ENCODE measurements around the gene HYKK. TPM values are rescaled to one million over a fixed set of nuclear protein-coding genes. Genes with fewer than 3 reads are reported as not detected.
"Not testable (repeated sequence)": the region's sequence is repeated elsewhere in the genome, so short reads cannot be mapped to it uniquely, and the experiment has no call there.

Gene HYKK
- total RNA-seq, 1 experiment from 2014 or later, result 6.9 TPM

DNA sequence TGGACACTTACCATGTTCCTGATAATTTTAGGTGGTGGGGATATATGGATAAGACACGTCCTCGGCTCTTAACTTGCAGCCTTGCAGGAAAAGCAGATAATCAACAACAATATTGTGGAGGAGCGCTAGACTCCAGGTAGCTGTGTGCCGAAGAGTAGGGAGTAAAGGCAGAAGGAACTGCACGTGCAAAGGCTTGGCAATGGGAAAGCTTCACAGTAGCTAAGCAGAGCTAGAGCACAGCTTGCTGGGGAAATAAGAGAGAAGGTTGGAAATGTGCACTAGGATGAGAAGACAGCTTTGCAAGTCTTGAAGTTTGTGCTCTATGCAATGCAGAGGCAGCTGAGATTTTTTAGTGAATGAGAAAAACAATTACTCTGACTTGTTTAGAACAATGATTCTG is 45.2 kb downstream of the HYKK start:
- Histone ChIP-seq H3K9me2 (ENCODE audit: insufficient read depth) (no peaks in the 10 kb centered on the region), H3K9me3 (ENCODE audit: insufficient read depth, low read depth) (no peaks in the 10 kb centered on the region), H3K4me1 (replicated peaks; ENCODE audit: insufficient read depth) (no peaks in the 10 kb centered on the region), H4K20me1 (ENCODE audit: insufficient read depth) (no peaks in the 10 kb centered on the region; the same call in 1 of the 2 replicates), H2AFZ (no peak overlapping the region), H3K79me2 (ENCODE audit: low read depth) (no peaks in the 10 kb centered on the region), H3K27ac (no peak overlapping the region), H3F3A (ENCODE audit: insufficient read depth, low read depth) (peaks cover 25% of the 10 kb centered on the region; the same call in 1 of the 2 replicates), H3K27me3 (ENCODE audit: insufficient read depth, low read depth) (no peaks in the 10 kb centered on the region), H3K4me2 (no peak overlapping the region), H3K36me3 (ENCODE audit: low read depth) (peaks cover 19% of the 10 kb centered on the region), H3K4me3 (no peak overlapping the region)
- TF ChIP-seq, protein P1, sequence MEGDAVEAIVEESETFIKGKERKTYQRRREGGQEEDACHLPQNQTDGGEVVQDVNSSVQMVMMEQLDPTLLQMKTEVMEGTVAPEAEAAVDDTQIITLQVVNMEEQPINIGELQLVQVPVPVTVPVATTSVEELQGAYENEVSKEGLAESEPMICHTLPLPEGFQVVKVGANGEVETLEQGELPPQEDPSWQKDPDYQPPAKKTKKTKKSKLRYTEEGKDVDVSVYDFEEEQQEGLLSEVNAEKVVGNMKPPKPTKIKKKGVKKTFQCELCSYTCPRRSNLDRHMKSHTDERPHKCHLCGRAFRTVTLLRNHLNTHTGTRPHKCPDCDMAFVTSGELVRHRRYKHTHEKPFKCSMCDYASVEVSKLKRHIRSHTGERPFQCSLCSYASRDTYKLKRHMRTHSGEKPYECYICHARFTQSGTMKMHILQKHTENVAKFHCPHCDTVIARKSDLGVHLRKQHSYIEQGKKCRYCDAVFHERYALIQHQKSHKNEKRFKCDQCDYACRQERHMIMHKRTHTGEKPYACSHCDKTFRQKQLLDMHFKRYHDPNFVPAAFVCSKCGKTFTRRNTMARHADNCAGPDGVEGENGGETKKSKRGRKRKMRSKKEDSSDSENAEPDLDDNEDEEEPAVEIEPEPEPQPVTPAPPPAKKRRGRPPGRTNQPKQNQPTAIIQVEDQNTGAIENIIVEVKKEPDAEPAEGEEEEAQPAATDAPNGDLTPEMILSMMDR (conservative IDR thresholded peaks at IDR 0.05), result no peak
- no peak for TF ChIP-seq EZH2 (IDR thresholded peaks at IDR 0.05; ENCODE audit: low read depth)
- no peak for DNase-seq
- CTCF ChIA-PET, result interaction anchor here (0.6 kb wide), 1 partner anchor 247 kb away, joined by 5 read pairs; no protein-coding TSS in a partner anchor
- POLR2A ChIA-PET (ENCODE audit: unreplicated experiment), result interaction anchor here (0.6 kb wide), 1 partner anchor 12 kb away, joined by 8 read pairs; the partner anchor contains the start of gene PSMA4
- BruUV-seq (replicated peaks), result no TSS peak
- intact Hi-C loops (cut with micrococcal nuclease; ENCODE audit: unreplicated experiment), result no loop called here

DNA sequence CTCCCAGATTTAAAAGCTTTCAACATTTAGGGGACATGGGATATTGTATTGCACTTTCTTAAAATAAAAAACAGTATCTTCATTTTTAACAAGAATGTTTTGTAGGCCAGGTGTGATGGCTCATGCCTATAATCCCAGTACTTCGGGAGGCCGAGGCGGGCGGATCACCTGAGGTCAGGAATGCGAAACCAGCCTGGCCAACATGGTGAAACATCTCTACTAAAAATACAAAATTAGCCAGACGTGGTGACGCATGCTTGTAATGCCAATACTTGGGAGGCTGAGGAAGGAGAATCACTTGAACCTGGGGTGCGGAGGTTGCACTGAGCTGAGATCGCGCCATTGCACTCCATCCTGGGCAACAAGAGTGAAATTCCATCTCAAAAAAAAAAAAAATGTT is 52.8 kb downstream of the HYKK start:
- H3K4me3 ChIP-seq; BruUV-seq (replicated peaks); H3K4me2 ChIP-seq; H3K9me2 ChIP-seq (ENCODE audit: insufficient read depth); H3K27ac ChIP-seq; CTCF ChIA-PET; H2AFZ ChIP-seq; H3K79me2 ChIP-seq (ENCODE audit: low read depth); H3F3A ChIP-seq (ENCODE audit: insufficient read depth, low read depth); H3K27me3 ChIP-seq (ENCODE audit: insufficient read depth, low read depth); H3K4me1 ChIP-seq (replicated peaks; ENCODE audit: insufficient read depth); H4K20me1 ChIP-seq (ENCODE audit: insufficient read depth); intact Hi-C loops (cut with micrococcal nuclease; ENCODE audit: unreplicated experiment); H3K9me3 ChIP-seq (ENCODE audit: insufficient read depth, low read depth); DNase-seq; H3K36me3 ChIP-seq (ENCODE audit: low read depth): not testable (repeated sequence)
- POLR2A ChIA-PET (ENCODE audit: unreplicated experiment), result interaction anchor here (0.6 kb wide), 1 partner anchor 56 kb away, joined by 3 read pairs; no protein-coding TSS in a partner anchor

DNA sequence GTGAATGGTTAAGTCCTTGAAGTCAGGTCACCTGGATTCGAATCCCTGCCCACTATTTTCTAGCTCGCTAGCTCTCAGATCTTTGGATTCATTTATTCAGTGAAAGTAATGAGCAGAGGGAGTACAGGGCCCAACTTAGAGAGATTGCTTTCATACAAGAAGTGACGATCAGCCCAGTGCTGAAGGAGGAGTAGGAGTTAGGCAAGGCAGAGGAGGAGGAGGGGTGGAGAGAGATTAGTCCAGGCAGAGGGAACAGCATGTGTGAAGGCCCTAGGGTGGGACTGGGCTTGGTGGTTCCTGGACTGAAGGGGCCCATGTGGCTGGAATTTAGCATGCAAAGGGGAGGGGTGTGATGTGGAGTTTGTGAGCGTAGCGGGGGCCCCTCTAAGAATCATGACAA is 54.1 kb downstream of the HYKK start:
- ChIA-PET CTCF (no interaction called here), POLR2A (ENCODE audit: unreplicated experiment) (no interaction called here)
- no peaks in the 10 kb centered on the region for H3K9me2 ChIP-seq (ENCODE audit: insufficient read depth)
- no peak overlapping the region for H3K27ac ChIP-seq
- no peaks in the 10 kb centered on the region for H3K79me2 ChIP-seq (ENCODE audit: low read depth)
- TF ChIP-seq, protein P1 (conservative IDR thresholded peaks at IDR 0.05), result no peak
- TF ChIP-seq EZH2 (IDR thresholded peaks at IDR 0.05; ENCODE audit: low read depth), result no peak
- H2AFZ ChIP-seq, result no peak overlapping the region
- BruUV-seq (replicated peaks), result no TSS peak
- intact Hi-C loops (cut with micrococcal nuclease; ENCODE audit: unreplicated experiment), result no loop called here
- no peaks in the 10 kb centered on the region for H3K27me3 ChIP-seq (ENCODE audit: insufficient read depth, low read depth)
- no peak overlapping the region for H3K4me3 ChIP-seq
- peaks cover 2% of the 10 kb centered on the region; the same call in 1 of the 2 replicates for H4K20me1 ChIP-seq (ENCODE audit: insufficient read depth)
- no peak overlapping the region for H3K4me2 ChIP-seq
- H3K4me1 ChIP-seq (replicated peaks; ENCODE audit: insufficient read depth), result peaks cover under 1% of the 10 kb centered on the region; the same call in 1 of the 2 replicates
- DNase-seq, result no peak
- H3K36me3 ChIP-seq (ENCODE audit: low read depth), result no peaks in the 10 kb centered on the region
- peaks cover 8% of the 10 kb centered on the region for H3F3A ChIP-seq (ENCODE audit: insufficient read depth, low read depth)
- no peaks in the 10 kb centered on the region for H3K9me3 ChIP-seq (ENCODE audit: insufficient read depth, low read depth)

DNA sequence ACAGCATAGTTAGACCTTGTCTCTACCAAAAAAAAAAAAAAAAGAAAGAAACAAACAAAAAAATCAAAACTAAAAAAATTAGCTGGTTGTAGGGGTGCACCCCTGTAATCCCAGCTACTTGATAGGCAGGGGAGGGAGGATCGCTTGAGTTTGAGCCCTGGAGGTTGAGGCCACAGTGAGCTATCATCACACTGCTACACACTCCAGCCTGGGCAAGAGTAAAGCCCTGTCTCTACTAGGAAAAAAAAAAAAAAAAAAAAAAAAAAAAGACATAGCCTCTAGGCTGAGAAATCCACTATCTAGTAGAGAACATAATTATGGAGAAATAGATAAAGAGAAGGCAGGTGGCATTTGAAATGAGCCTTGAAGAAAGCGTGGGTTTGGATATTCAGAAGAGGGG is 55.7 kb downstream of the HYKK start:
- Histone ChIP-seq H3K4me3 (no peak overlapping the region), H3K27ac (no peak overlapping the region), H2AFZ (no peak overlapping the region), H3K27me3 (ENCODE audit: insufficient read depth, low read depth) (no peaks in the 10 kb centered on the region), H3K4me2 (no peak overlapping the region), H3K9me3 (ENCODE audit: insufficient read depth, low read depth) (no peaks in the 10 kb centered on the region), H3K79me2 (ENCODE audit: low read depth) (peaks cover 7% of the 10 kb centered on the region; the same call in 1 of the 2 replicates), H3K4me1 (replicated peaks; ENCODE audit: insufficient read depth) (peaks cover 14% of the 10 kb centered on the region), H3F3A (ENCODE audit: insufficient read depth, low read depth) (peaks cover 15% of the 10 kb centered on the region), H3K9me2 (ENCODE audit: insufficient read depth) (no peaks in the 10 kb centered on the region), H3K36me3 (ENCODE audit: low read depth) (no peaks in the 10 kb centered on the region), H4K20me1 (ENCODE audit: insufficient read depth) (peaks cover 2% of the 10 kb centered on the region; the same call in 1 of the 2 replicates)
- ChIA-PET CTCF (interaction anchor here (0.6 kb wide), 1 partner anchor 731 kb away, joined by 11 read pairs; no protein-coding TSS in a partner anchor), POLR2A (ENCODE audit: unreplicated experiment) (no interaction called here)
- no peak for TF ChIP-seq EZH2 (IDR thresholded peaks at IDR 0.05; ENCODE audit: low read depth)
- TF ChIP-seq, protein P1 (conservative IDR thresholded peaks at IDR 0.05), result no peak
- no peak for DNase-seq
- BruUV-seq (replicated peaks), result no TSS peak
- intact Hi-C loops (cut with micrococcal nuclease; ENCODE audit: unreplicated experiment), result no loop called here

Measured in PC-9 (cell line).